Ovary (tissue), 9 donors: ENCODE results near the gene SMIM13. TPM values are rescaled to one million over a fixed set of nuclear protein-coding genes. Genes with fewer than 3 reads are reported as not detected.

Source experiments
- DNase-seq, 5 donors: peaks; one replicate each; pipeline ENCODE4 v3.0.0-alpha.2; 2019 to 2020
- H3K27ac ChIP-seq, 2 donors: fragments of 200-600 bp; one replicate each; pipeline versions ENCODE4 v1.5.1 to v1.8.0; 2019 to 2022
- H3K27me3 ChIP-seq: fragments of 200-600 bp; one replicate; pipeline ENCODE4 v1.8.0; 2022
- H3K36me3 ChIP-seq: fragments of 200-600 bp; sonication (generic); one replicate; pipeline ENCODE4 v1.5.1; 2019
- H3K4me1 ChIP-seq: one replicate; pipeline ENCODE4 v1.8.1; 2013; ENCODE audit warnings: mild to moderate bottlenecking, moderate library complexity; ENCODE audit not compliant: insufficient read depth
- H3K4me3 ChIP-seq: fragments of 200-600 bp; sonication (generic); one replicate; pipeline ENCODE4 v1.5.1; 2017
- H3K9me3 ChIP-seq, 2 donors: fragments of 200-600 bp in 1 of 2; sonication (generic) in 1 of 2; one replicate each; pipeline versions ENCODE4 v1.5.1 to v1.8.1; 2013 to 2019; ENCODE audit warnings: mild to moderate bottlenecking in 1 of 2, moderate library complexity in 1 of 2
- CTCF ChIP-seq, 3 donors: fragments of 450-650 bp in 2 of 3; fragments of 200-600 bp in 1 of 3; IDR thresholded peaks; one replicate each; pipeline versions ENCODE4 v1.5.1 to v1.8.0; 2016 to 2022; ENCODE audit warnings: antibody characterized with exemption in 3 of 3, mild to moderate bottlenecking in 1 of 3
- EP300 ChIP-seq: sonication (generic); formaldehyde crosslinking; IDR thresholded peaks from one replicate; pipeline ENCODE4 v1.6.1; 2017; ENCODE audit warnings: antibody characterized with exemption
- POLR2A ChIP-seq: fragments of 450-650 bp; IDR thresholded peaks from one replicate; pipeline ENCODE4 v1.6.1; 2017; ENCODE audit warnings: antibody characterized with exemption, mild to moderate bottlenecking, moderate library complexity
- WGBS, 3 donors: extraction: QIAGEN DNeasy Blood & Tissue Kit in 1 of 3; methylation state at CpG; one replicate each; pipeline versions ENCODE4 v1.1.5 to v1.1.7; 2013 to 2017; 5-methylcytosine and 5-hydroxymethylcytosine counted together
- intact Hi-C, 4 donors: fragments of 100-400 bp; cut with DNase I; formaldehyde crosslinking; loops; one replicate each; pipeline versions ENCODE4 v1.11.0 to v1.15.1; 2022 to 2023
- polyA plus RNA-seq, 2 donors: library from polyadenylated mRNA; stranded (reverse); fragments of 200-250 nt in 1 of 2; fragments of 350-450 nt in 1 of 2; fragmentation: Illumina TruSeq in 1 of 2; extraction: RNeasy Lipid Tissue Mini Kit (QIAGEN cat#74804) in 1 of 2; gene quantifications; one replicate each; pipeline ENCODE4 v1.2.3, GENCODE V29; 2013 to 2014
- total RNA-seq, 7 donors: library from RNA; depleted of rRNA in 2 of 7; stranded (reverse); fragments of >200 nt in 2 of 7; fragmentation: NEBNext Ultra II Directional in 3 of 7; extraction: Animal tissue kit (Norgen Biotek cat#: 25700) in 3 of 7; gene quantifications; one replicate each; pipeline versions ENCODE4 v1.1.0 to v1.2.4, GENCODE V29; 2016 to 2023
- donor health status: DM: no; HTN: no; CAD: no; lungs with moderate emphysema.
- donor health status: DM: no; HTN: no; CAD: no.
- donor health status: Bipolar disorder and iron deficiency.
- donor health status: DM: yes; HTN: yes; CAD: no.
- donor health status: DM: no; HTN: no; CAD: no.
- donor health status: DM: yes; HTN: yes; CAD: no.

The SMIM13 gene
- total and polyA plus RNA-seq, 9 donors, result 3.6 to 8.4 (median 6.0) TPM

GRCh38 chr6:11153447-11153846 is 59.8 kb downstream of the SMIM13 start:
- no peaks in the 10 kb centered on the region for H3K4me1 ChIP-seq
- intact Hi-C loops, result no loop called here
- H3K9me3 ChIP-seq, result no peaks in the 10 kb centered on the region
- 97 to 98% (median 97%) methylated on average over 6 of the region's 6 CpGs for WGBS, 3 donors
- H3K4me3 ChIP-seq, result no peak overlapping the region
- H3K36me3 ChIP-seq, result no peaks in the 10 kb centered on the region
- TF ChIP-seq EP300 (no peak), CTCF (IDR thresholded peaks at IDR 0.05) (no peak), POLR2A (no peak)
- H3K27ac ChIP-seq, result no peak overlapping the region
- DNase-seq, result no peak
- no peaks in the 10 kb centered on the region for H3K27me3 ChIP-seq

GRCh38 chr6:11155589-11155988 is 62.0 kb downstream of the SMIM13 start:
- intact Hi-C loops, result no loop called here
- Histone ChIP-seq H3K9me3 (no peaks in the 10 kb centered on the region), H3K36me3 (no peaks in the 10 kb centered on the region), H3K27me3 (no peaks in the 10 kb centered on the region), H3K27ac (no peak overlapping the region), H3K4me3 (no peak overlapping the region), H3K4me1 (no peaks in the 10 kb centered on the region)
- no peak for DNase-seq
- no peak for TF ChIP-seq CTCF (IDR thresholded peaks at IDR 0.05)
- TF ChIP-seq POLR2A, result no peak
- no peak for TF ChIP-seq EP300

- Histone ChIP-seq H3K4me1 (no peaks in the 10 kb centered on the region), H3K36me3 (no peaks in the 10 kb centered on the region), H3K27me3 (no peaks in the 10 kb centered on the region), H3K9me3 (no peaks in the 10 kb centered on the region), H3K4me3 (no peak overlapping the region), H3K27ac (no peak overlapping the region)
- TF ChIP-seq CTCF (IDR thresholded peaks at IDR 0.05), result no peak
- TF ChIP-seq POLR2A, result no peak
- TF ChIP-seq EP300, result no peak
- 62 to 73% (median 70%) methylated on average over 1 of the region's 1 CpG for WGBS, 3 donors
- intact Hi-C loops, result no loop called here
- no peak for DNase-seq
Measured at GRCh38 chr6:11160199-11160598, 66.6 kb downstream of the SMIM13 start.

GRCh38 chr6:11161031-11161956 is 67.7 kb downstream of the SMIM13 start:
- Histone ChIP-seq H3K27me3 (no peaks in the 10 kb centered on the region), H3K4me3 (no peak overlapping the region), H3K9me3 (no peaks in the 10 kb centered on the region), H3K36me3 (no peaks in the 10 kb centered on the region), H3K27ac (no peak overlapping the region), H3K4me1 (no peaks in the 10 kb centered on the region)
- WGBS, 3 donors, result 87 to 88% (median 87%) methylated on average over 9 of the region's 9 CpGs
- no peak for TF ChIP-seq POLR2A
- no peak for TF ChIP-seq EP300
- TF ChIP-seq CTCF (IDR thresholded peaks at IDR 0.05), result no peak
- intact Hi-C loops, result no loop called here
- DNase-seq, result no peak
